Measurements from ENCODE around the gene SMIM44. TPM values are rescaled to one million over a fixed set of nuclear protein-coding genes. Genes with fewer than 3 reads are reported as not detected.

SMIM44 gene
- total RNA-seq, 1 donor from 2014 or later: not detected

GRCh38 chr19:3481241-3482090 is 1.8 kb downstream of the SMIM44 start:
- DNase-seq (no peak), ATAC-seq (no peak)
- intact Hi-C loops (cut with micrococcal nuclease): no loop called here

- ATAC-seq (no peak), DNase-seq (no peak)
- intact Hi-C loops (cut with micrococcal nuclease): no loop called here
Observed at GRCh38 chr19:3480383-3481091, 2.7 kb downstream of the SMIM44 start, which contains the start of gene SMIM24. TSS of gene SMIM24 (minus strand) at chr19:3480525. CDS start at chr19:3480463, 62 bp downstream.

- DNase-seq: no peak
- intact Hi-C loops (cut with micrococcal nuclease): no loop called here
- ATAC-seq: no peak
Observed at GRCh38 chr19:3479834-3480215, 3.4 kb downstream of the SMIM44 start.

GRCh38 chr19:3479177-3479833 is 3.9 kb downstream of the SMIM44 start:
- ATAC-seq (no peak), DNase-seq (no peak)
- intact Hi-C loops (cut with micrococcal nuclease): no loop called here

GRCh38 chr19:3478409-3479176 is 4.6 kb downstream of the SMIM44 start:
- ATAC-seq: no peak
- intact Hi-C loops (cut with micrococcal nuclease): no loop called here
- no peak for DNase-seq

GRCh38 chr19:3477951-3478350 is 5.3 kb downstream of the SMIM44 start:
- ATAC-seq (no peak), DNase-seq (no peak)
- intact Hi-C loops (cut with micrococcal nuclease): no loop called here

- DNase-seq (no peak), ATAC-seq (no peak)
- intact Hi-C loops (cut with micrococcal nuclease): no loop called here
Observed at GRCh38 chr19:3477506-3477905, 5.7 kb downstream of the SMIM44 start.

- intact Hi-C loops (cut with micrococcal nuclease): no loop called here
- no peak for DNase-seq
Observed at GRCh38 chr19:3476830-3477229, 6.4 kb downstream of the SMIM44 start.

GRCh38 chr19:3475449-3475848 is 7.8 kb downstream of the SMIM44 start:
- ATAC-seq (no peak), DNase-seq (no peak)
- intact Hi-C loops (cut with micrococcal nuclease): no loop called here

More at GRCh38 chr19:3476830-3477229, 6.4 kb downstream of the SMIM44 start:
- no peak for ATAC-seq

- intact Hi-C loops (cut with micrococcal nuclease): loop anchor here (5.0 kb wide), 1 partner anchor 147 kb away; no protein-coding TSS in a partner anchor
- ATAC-seq (no peak), DNase-seq (no peak)
Observed at GRCh38 chr19:3474614-3475013, 8.6 kb downstream of the SMIM44 start.

- DNase-seq (no peak), ATAC-seq (no peak)
- intact Hi-C loops (cut with micrococcal nuclease): loop anchor here (5.0 kb wide), 1 partner anchor 147 kb away; no protein-coding TSS in a partner anchor
Observed at GRCh38 chr19:3474010-3474409, 9.2 kb downstream of the SMIM44 start.

- DNase-seq (peak; percentile 68), ATAC-seq (peak; percentile 63)
- intact Hi-C loops (cut with micrococcal nuclease): loop anchor here (5.0 kb wide), 1 partner anchor 145 kb away; no protein-coding TSS in a partner anchor
Observed at GRCh38 chr19:3471954-3472655, 11.1 kb downstream of the SMIM44 start.

GRCh38 chr19:3470500-3471128 is 12.6 kb downstream of the SMIM44 start:
- intact Hi-C loops (cut with micrococcal nuclease): loop anchor here (5.0 kb wide), 1 partner anchor 143 kb away; no protein-coding TSS in a partner anchor
- ATAC-seq: no peak
- DNase-seq: no peak

GRCh38 chr19:3469638-3470499 is 13.4 kb downstream of the SMIM44 start:
- peak; percentile 3 for ATAC-seq
- intact Hi-C loops (cut with micrococcal nuclease): loop anchor here (5.0 kb wide), 1 partner anchor 143 kb away; no protein-coding TSS in a partner anchor

GRCh38 chr19:3468211-3468610 is 15.0 kb downstream of the SMIM44 start:
- intact Hi-C loops (cut with micrococcal nuclease): no loop called here
- ATAC-seq: no peak
- no peak for DNase-seq

More at GRCh38 chr19:3469638-3470499, 13.4 kb downstream of the SMIM44 start:
- no peak for DNase-seq

- DNase-seq: no peak
- intact Hi-C loops (cut with micrococcal nuclease): no loop called here
- no peak for ATAC-seq
Observed at GRCh38 chr19:3467437-3468198, 15.6 kb downstream of the SMIM44 start.
